SIG-M5 treated with dmso at 0.1 percent for 504 hours (cell line): Measurements from ENCODE around the gene CHKA.

ENCODE experiments used
- DNase-seq: peaks from one replicate; lab custom pipeline; 2025; ENCODE audit not compliant: unreplicated experiment; lab: John Stamatoyannopoulos, UW

Gene CHKA

DNA sequence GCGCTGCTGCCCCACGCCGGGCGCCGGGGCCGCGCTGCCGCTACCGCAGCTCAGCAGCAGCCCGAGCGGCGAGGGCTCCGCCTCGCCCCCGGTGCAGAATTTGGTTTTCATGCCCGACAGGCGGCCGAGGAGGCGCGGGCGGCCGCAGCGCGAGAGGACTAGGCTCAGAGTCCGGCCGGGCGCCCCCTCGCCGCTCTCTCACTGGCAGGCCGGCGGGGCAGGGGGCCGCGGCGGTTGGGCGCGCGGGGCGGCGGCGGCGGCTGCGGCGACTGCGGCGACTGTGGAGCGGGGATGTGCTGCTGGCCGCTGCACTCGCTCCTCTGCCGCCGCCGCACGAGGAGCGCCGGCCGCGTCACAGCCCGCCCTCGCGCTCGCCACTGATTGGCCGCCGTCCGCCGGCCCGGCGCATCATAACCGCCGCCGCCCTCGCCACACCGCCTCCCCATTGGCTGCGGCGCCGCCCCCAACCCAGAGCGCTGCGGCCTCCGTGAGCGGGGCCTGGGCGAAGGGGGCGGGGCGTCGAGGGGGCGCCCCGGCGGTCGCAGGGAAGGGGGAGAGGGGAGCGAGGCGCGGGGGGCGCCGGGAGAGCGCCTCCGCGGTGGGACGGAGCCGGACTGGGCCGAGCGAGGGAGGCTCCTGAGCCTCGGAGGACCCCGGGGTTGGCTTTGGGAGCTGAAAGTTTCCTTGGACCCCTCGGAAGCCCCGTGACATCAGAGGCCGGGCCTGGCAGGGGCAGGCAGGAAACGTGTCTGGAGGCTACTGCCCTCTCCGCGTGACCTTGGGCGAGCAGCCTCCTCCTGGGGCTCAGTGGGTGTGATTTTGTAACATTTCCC is at the start of gene CHKA:
TSS of gene CHKA (minus strand) at position 322 of the 833 bp plus-strand sequence. CDS start at position 111, 211 bp downstream.
- peak; percentile 85 for DNase-seq

DNA sequence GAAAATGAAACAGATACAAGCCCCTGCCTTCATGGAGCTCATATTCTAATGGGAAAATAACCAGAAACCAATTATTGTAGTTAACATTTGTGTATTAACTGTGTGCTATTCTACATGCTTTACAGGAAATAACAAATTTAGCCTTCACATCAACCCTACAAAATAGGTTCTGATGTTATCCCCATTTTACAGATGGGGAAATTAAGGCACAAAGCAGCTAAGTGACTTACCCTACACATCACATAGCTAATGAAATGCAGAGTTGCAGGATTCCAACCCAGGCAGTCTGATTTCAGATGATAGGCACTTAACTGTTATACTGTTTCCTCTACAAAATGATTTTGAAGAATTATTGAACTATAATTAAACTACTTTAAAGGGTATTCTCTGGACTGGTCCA is 48.3 kb upstream of the CHKA start:
- DNase-seq: no peak

DNA sequence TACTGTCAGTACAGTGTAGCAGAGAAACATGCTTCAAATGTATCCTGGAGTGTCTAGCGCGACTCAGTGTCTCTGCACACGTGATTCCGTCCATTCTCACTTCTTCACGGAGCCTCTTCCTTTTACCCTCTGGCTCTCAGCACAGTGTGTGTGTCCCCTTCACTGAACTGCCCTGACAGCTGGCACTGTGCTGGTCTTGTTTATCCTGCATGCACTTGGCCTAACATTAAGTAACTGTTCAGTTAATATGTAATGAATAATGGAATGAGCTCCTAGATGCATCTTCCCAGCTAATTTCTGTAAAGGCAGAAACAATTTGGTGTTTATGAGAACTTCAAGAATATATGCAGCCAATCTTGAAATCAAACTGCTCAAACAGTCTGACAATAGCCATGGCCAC is 47.5 kb upstream of the CHKA start:
- DNase-seq: no peak

DNA sequence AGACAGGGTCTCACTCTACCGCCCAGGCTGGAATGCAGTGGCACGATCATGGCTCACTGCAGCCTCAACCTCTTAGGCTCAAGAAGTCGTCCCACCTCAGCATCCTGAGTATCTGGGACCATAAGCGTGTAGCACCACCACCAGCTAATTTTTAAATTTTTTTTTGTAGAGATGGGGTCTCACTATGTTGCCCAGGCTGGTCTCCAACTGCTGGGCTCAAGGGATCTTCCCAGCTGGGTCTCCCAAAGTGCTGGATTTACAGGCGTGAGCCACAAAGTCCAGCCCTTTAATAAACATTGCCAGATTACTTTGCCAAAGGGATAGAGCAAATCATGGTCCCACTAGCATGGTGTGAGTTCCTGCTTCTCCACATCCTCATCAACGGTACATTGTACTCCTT is 46.3 kb upstream of the CHKA start:
- no peak for DNase-seq

DNA sequence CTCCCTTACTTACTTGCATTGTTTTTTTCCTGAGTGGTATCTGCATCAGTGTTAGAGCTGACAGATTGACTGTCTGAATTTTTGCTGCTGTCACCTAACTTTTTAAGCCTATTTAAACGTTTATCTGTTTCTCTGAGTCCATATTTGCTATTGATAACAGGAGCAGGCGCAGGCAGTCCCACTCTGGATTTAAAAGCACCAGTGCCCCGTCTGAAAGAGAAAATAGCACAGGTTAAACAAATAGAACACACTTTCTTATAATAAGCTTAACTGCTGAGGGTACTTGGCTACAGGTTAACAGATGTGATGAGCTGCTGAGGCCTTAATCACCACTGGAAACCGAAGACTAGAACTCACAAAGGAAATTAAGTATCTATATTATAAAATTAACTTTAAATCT is 45.8 kb upstream of the CHKA start:
- no peak for DNase-seq

DNA sequence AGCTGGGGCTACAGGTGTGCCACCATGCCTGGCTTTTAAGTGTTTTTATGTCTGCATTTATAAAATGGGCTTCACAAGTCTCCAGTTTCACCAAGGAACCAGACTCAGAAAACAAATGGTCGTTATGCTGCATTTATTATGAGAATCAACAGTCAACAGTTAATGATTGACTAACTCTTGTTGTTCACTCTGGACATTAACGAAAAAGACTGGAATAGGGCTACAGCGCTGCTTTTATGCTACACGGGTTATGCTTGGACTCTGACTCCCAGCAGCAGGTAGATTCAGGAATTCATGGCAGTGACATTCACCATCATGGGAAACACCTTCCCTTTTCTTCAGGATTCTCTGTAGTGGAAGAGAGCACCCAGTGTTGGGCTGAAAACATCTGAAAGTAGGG is 44.4 kb upstream of the CHKA start:
- no peak for DNase-seq

DNA sequence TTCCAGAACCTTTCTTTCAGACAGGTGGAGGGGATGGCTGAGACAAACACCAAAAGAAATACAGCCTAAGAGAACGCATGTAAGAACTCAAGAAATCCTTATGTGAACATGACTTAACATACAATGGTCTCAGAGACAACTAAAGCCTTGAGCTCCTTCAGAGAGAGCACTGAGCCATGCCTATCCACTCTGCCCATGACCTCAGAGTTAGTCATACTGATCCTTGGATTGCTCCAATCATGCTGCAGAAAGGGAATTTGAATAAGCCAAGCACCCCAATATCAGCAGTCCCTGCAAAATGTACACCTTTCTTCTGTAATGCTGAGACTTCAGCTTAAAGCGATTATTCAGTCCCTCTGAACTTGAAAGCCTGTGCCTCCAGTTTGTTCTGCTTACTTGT is 43.2 kb upstream of the CHKA start:
- no peak for DNase-seq

DNA sequence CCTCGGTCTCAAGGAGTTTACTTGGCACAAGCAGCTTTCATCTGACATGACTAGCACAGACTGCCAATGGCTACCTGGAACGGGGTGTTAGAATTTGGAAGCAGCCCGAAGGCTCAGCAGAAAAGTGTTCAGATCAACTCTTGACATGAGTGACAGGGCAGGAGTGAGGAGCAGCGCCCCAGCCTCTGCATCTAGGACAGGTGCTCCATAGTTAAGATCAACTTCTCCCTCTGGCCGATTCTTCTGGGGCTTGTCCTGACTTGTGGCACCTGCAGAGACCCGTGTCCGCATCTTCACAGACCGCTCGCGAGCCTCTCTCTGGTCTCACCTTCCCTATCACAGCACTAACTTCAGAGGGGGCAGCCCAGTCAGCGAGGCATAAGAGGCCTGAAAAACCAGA is 42.5 kb upstream of the CHKA start:
- DNase-seq: no peak

DNA sequence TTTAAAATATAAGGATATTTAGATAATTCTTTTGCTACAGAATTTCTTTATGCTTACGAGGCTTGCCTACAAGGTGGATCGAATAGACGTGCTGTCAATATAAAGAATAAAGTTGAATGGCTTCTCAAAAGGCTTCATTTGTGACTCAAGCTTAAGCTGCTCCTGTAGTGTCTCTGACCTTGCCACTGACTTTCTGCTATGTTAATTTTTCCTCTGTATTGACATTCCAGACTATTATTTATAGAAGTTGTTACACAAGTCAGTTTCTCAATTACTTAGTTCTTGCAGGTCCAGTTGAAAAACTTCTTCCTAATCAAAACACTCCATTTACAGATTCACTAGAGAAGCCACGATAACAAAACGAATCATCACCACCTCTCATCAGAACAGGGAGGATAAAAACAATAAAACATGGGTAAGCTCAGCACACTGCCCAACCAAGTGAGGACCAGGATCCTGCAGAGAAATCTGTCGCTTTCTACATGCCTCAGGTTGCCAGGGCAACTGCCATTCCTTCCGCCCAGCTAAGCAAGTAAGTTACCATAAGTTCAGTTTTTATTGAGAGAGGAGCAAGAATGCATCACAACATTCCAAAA is 39.0 kb upstream of the CHKA start:
- DNase-seq: no peak

DNA sequence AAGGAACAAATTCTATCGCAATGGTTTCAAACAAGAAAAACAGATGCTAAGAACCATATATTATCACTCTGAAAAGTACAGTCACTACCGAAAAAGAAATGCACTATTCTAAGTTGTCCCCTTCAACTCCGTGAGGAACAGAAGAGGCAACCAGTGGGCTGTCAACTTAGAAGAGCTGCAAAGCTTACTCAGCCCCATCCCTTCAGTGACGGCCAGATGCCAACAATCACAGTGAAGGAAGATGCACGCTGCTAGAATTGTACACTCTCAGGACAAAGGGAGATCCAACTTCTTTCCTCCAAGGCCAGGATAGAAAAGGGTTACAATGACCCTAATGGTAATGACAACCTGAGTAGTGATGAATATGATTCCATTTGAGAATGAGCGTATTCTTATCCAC is 38.5 kb upstream of the CHKA start:
- DNase-seq: no peak

DNA sequence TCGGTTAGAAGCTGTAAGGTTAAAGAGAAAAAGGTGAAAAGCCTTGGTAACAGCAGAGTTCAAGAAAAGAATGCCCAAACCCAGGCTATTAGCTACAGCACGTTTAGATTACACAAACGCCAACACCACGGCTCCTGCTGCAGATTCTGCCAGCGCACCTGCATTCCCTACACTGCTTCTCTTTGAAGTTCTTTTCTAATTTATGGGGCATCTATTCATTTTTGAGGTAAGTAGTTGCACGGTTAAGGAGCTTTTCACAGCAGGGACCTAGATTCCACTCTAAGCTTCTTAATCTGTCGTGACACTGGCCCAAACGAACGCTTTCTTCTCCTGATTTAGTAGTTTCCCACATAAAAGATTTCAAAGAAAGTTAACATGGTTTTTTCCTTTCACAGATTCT is 38.0 kb upstream of the CHKA start:
- no peak for DNase-seq

DNA sequence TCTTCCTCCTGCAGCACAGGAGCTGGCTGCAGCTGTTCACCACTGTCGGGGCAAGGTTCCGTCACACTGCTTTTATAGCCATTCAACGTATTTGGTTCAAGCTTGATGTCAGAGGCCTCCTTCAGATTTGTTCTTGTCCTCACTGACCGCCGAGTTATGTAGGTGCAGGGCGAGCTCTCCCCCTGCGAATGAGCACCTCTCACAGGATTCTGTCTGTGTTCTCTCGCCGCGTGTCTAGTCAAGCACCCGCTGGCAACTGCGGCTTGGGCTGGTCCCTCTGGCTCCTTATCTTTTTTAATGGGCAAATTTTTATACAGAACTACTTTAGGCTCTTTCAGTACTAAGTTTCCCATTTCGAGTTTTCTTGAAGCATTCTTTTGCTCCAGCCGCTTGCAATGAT is 37.4 kb upstream of the CHKA start:
- DNase-seq: no peak

DNA sequence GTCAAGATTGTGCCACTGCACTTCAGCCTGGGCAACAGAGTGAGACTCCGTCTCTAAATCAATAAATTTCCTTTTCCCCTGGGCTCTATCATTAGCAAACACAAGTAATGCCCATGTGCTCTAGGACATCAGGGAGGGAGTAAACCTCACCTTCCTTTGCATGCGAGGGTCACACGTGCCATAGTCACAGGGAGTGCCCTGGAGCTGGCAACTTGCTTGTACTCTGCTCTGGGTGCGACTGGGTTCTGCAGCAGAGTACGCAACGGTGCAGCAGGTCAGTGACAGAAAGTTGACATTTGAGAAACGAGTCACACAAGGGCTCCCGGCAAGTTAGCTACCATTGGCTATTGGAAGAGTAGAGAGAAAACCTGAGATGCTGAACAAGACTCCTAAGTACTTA is 32.6 kb upstream of the CHKA start:
- DNase-seq: no peak

DNA sequence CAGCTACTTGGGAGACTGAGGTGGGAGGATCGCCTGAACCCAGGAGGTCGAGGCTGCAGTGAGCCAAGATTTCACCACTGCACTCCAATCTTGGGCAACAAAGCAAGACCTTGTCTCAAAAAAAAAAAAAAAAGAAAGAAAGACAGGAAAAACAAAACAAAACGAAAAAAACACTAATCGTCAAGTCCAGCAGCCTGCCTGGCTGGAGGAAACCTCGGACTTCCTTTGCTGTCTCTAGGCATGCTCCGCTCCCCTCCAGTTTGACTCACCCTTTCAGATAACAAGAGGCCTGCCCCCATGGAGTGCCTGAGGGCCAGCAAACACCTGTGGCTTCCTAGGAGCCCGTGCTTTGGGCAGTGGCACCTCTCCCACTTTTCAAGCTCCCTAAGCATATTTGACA is 28.8 kb upstream of the CHKA start:
- peak; percentile 49 for DNase-seq

DNA sequence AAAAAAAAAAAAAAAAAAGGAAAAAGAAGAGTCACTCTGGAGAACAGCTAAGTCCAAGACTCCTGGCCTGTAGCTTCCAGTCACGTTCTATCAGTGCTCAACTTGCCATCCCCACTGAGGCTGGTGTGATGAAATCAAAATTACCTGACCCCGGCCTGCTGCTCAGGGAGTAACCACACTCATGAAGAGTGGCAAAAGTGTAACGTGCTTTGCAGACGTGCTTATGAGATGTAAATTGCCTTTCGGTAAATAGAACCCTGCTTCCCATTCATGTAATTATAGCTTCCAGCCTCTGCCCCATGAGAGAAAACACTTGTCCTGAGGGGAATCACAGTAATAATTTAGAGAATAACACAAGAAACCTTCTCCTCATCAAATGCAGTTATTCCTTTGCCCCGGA is 28.2 kb upstream of the CHKA start:
- DNase-seq: no peak

DNA sequence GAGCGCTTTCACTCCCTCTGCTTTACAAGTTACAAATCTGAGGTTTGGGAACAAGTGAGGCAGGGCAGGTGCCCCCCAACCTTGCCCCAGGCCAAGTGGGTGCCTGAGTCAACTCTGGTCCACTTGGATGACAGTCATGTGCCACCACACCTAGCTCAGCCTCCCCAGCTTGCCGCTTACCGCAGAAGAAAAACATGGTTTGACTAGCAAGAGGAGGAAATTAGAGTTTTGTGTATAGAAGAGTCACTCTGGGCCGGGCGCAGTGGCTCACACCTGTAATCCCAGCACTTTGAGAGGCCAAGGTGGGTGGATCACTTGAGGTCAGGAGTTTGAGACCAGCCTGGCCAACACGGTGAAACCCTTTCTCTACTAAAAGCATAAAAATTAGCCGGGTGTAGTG is 27.7 kb upstream of the CHKA start:
- no peak for DNase-seq

DNA sequence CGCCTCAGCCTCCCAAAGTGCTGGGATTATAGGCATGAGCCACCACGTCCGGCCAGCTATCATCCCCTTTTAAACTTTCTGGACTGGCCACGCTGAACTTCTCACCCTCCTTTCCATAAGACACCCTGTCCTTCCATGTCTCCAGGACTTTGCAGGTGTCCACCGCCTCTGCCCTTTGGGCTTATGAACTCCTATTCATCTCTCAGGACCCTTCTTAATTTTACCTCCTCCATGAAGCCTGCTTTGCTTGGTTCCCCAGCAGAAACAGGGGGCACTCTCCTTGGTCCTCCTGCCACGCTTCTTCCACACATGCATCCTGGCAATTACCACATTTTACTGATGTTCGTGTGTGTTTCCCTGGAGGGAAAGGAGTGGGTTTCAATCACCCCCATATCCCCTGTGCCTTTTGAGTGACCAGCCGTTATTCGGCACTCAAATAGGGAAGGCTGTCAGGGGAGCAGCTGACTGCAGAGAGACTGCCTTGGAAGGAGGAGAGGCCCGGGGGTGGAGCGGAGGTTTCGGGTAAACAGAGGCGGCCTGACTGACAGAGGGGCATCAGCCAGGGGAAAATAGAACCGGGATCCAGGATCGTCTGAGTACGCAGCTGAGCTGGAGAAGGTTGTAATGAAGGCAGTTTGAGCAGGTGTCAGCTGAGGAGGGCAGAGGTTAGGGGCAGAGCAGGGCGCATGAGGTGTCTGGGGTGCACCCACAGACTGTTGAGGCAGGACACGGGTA is 27.1 kb upstream of the CHKA start:
- no peak for DNase-seq

DNA sequence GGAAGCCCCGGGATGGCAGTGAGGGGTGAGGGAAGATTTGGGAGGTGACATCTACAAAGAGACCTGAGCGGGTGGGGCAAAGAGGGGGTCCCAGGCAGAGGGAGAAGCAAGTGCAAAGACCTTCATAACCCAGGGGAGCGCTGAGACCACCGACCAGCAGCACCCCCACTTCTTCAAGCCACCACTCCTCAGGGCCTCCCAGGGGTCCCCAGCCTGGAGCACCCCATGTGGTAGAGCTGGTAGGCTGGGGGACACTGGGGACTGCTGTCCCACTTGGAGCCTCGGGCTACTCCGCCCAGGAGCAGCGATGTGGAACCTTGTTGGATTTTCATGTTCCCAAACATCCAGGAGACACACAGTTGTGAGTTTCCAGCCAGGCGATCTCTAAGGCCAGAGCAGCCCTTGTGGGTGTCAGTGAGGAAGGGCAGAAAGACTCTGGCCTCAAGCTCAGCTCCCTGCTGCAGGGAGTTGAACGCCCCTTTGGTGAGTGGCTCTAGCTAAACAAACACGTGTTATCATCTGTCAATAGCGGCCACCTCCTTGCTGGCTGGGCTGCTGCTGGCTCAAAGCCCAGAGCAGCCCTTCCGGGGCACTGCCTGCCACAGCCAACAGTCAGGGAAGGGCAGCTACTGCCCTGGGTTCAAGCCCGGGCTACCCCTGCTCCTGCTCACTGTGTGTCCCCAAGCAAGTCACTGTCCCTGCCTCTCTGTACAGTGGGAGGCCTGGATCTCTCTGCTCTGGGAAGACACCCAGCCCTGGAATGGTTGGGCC is 25.7 kb upstream of the CHKA start:
- peak; percentile 20 for DNase-seq

DNA sequence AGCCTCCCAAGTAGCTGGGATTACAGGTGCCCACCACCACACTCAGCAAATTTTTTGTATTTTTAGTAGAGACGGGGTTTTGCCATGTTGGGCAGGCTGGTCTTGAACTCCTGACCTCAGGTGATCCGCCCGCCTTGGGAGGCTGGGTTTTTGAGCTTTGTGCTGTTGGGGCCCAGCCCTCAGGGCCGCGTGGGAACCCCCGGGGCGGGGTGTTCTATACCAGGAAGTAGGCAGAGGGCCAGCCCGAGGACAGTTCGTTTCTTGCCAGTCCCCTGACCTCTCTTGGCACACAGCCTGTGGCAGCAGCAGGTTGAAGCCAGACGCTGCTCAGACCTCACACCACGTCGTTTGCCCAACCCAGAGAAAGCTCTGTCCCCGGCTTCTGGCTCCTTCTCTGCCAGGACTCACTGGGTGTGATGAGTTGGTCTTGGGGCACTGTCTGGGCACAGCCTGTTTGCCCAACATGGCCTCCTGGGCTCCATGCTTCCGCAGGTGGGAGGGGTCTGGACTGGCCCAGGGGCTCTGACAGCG is 24.9 kb upstream of the CHKA start:
- DNase-seq: peak; percentile 29

DNA sequence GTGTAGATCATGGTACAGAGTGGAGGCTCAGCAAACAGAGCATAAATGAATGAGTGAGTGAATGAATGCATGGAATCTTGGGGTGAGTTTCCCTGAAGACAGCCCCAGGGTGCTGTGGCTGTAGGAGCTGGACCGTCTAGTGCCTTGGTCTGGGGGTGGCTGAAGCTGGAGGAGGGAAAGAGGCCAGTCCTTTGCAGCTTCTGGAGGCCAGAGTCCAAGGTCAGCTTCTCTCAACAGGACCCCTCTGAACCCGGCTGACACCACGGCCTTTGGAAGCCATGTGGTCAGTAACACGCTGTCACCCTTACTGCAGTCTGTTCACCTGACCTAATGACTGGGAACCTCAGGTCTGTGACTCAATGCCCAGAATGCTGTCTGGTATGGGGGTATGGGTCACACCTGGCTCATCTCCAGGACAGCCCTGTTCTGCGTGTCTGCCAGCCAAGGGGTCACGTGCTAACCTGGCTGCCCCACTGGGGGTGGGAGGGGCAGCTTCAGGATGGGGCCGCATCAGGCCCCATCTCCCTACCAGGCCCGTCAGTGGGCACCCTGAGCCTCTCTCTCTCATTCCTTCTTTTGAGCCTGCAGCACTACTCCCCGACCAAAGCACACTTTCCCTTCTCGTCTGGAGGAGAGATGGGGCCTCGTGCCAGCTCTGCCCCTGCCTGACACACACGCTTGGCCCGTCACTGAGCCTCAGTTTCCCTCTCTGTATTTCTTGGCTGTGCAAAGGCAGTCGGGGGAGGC is 24.1 kb upstream of the CHKA start:
- DNase-seq: no peak

DNA sequence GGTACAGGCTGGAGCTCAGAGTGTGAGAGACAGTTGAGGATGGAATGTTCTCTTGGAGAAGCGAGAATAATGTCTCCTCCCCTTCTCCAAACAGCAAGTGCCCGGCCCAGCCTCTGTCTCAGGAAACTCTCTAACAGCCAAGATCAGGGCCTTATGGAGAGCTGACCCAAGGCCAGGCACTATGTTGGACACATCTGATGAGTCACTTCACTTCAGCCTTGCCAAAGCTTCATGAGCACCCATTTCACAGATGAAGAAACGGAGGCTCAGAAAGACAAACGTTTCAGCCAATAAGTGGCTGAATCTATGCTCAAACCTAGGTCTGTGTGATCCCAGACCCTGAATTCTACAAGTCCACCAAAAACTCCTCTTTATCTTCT is 22.1 kb upstream of the CHKA start:
- DNase-seq: no peak
